Endothelial cell of umbilical vein (primary cell): ENCODE data around the gene IFITM10. TPM values are rescaled to one million over a fixed set of nuclear protein-coding genes. Genes with fewer than 3 reads are reported as not detected.

Experiments used
- BruUV-seq: library from RNA; stranded (reverse); fragments of 400-500 nt; replicated peaks from 2 replicates; lab custom pipeline; 2021; lab: Mats Ljungman, UMichigan
- CTCF ChIA-PET: fragments of 300-600, 350-600 bp; sonication (Branson Sonifier 250); formaldehyde crosslinking; loops from one replicate; lab custom pipeline; 2021; ENCODE audit warnings: antibody characterized with exemption, inconsistent platforms; lab: Charles Lee
- POLR2A ChIA-PET: fragments of 300-600, 350-600 bp; sonication (Branson Sonifier 250); formaldehyde crosslinking; loops from one replicate; lab custom pipeline; 2021; ENCODE audit warnings: antibody characterized with exemption, inconsistent platforms; lab: Charles Lee
- DNase-seq: peaks from one replicate; pipeline ENCODE4 v3.0.0-alpha.2; 2011; ENCODE audit warnings: low read depth, low spot score
- FAIRE-seq: peaks from 2 replicates; lab custom pipeline; 2011; peaks lifted over from hg19 to GRCh38; lab: Jason Lieb, UNC
- H2AFZ ChIP-seq: 2 replicates; pipeline ENCODE4 v1.6.0; 2012; ENCODE audit warnings: low read depth, low read length, control low read depth, inconsistent platforms
- H3K27ac ChIP-seq: 2 replicates; pipeline ENCODE4 v1.5.1; 2011; ENCODE audit warnings: low read depth, mild to moderate bottlenecking, control low read depth, low read length, moderate library complexity; ENCODE audit not compliant: insufficient read depth
- H3K27me3 ChIP-seq, 2 experiments: 2 replicates each; pipeline versions ENCODE4 v1.6.0 to v1.6.1; 2011; ENCODE audit warnings: low read length in 2 of 2, mixed read lengths in 1 of 2; ENCODE audit not compliant: control insufficient read depth in 2 of 2, insufficient read depth in 2 of 2
- H3K36me3 ChIP-seq, 2 experiments: 2 replicates in 1 of 2; 3 replicates in 1 of 2; pipeline ENCODE4 v1.5.1; 2011; ENCODE audit warnings: low read length in 2 of 2, mild to moderate bottlenecking in 1 of 2, moderate library complexity in 1 of 2; ENCODE audit not compliant: control insufficient read depth in 2 of 2, insufficient read depth in 2 of 2; ENCODE audit errors: extremely low read depth in 1 of 2
- H3K4me1 ChIP-seq: 3 replicates; pipeline ENCODE4 v1.5.1; 2011; ENCODE audit warnings: mild to moderate bottlenecking, low read length; ENCODE audit not compliant: control insufficient read depth, insufficient read depth; ENCODE audit errors: extremely low read depth
- H3K4me2 ChIP-seq: 2 replicates; pipeline ENCODE4 v1.6.1; 2011; ENCODE audit warnings: low read length, control low read depth, mixed read lengths; ENCODE audit not compliant: insufficient read depth
- H3K4me3 ChIP-seq, 3 experiments: fragments of 200-600 bp in 1 of 3; sonication (generic), shearing (Covaris generic) in 1 of 3; replicated peaks in 1 of 3; 2 replicates each; pipeline ENCODE4 v1.5.1; 2011 to 2016; ENCODE audit warnings: control low read depth in 3 of 3, low read length in 3 of 3, mild to moderate bottlenecking in 2 of 3, inconsistent platforms in 1 of 3, low read depth in 1 of 3, moderate library complexity in 1 of 3; ENCODE audit not compliant: insufficient read depth in 1 of 3
- H3K79me2 ChIP-seq: 2 replicates; pipeline ENCODE4 v1.6.0; 2012; ENCODE audit warnings: low read length, inconsistent platforms; ENCODE audit not compliant: control insufficient read depth, insufficient read depth
- H3K9ac ChIP-seq: replicated peaks from 2 replicates; pipeline ENCODE3; 2011; ENCODE audit warnings: low read length, control low read depth; ENCODE audit not compliant: insufficient read depth; ENCODE audit errors: extremely low read depth
- H3K9me1 ChIP-seq: replicated peaks from 3 replicates; pipeline ENCODE4 v1.6.0; 2011; ENCODE audit warnings: mild to moderate bottlenecking, low read length; ENCODE audit not compliant: control insufficient read depth, insufficient read depth; ENCODE audit errors: extremely low read depth
- H3K9me3 ChIP-seq: replicated peaks from 2 replicates; pipeline ENCODE4 v1.5.1; 2012; ENCODE audit warnings: low read length, inconsistent platforms; ENCODE audit not compliant: control insufficient read depth, insufficient read depth
- H4K20me1 ChIP-seq: replicated peaks from 2 replicates; pipeline ENCODE3; 2011; ENCODE audit warnings: mild to moderate bottlenecking, low read length; ENCODE audit not compliant: control insufficient read depth, insufficient read depth; ENCODE audit errors: extremely low read depth
- EZH2 ChIP-seq: IDR thresholded peaks from 2 replicates; pipeline ENCODE4 v1.6.1; 2012; ENCODE audit warnings: borderline replicate concordance, low read depth, mild to moderate bottlenecking, moderate library complexity, low read length, inconsistent platforms; ENCODE audit not compliant: severe bottlenecking
- FOS ChIP-seq: IDR thresholded peaks from 2 replicates; pipeline ENCODE4 v1.6.1; 2011; ENCODE audit warnings: mild to moderate bottlenecking, low read length, moderate library complexity, borderline replicate concordance; ENCODE audit not compliant: insufficient read depth
- GATA2 ChIP-seq: IDR thresholded peaks from 2 replicates; pipeline ENCODE4 v1.7.0; 2011; ENCODE audit warnings: low read depth, mild to moderate bottlenecking, moderate library complexity, mixed read lengths, low read length; ENCODE audit not compliant: insufficient read length, insufficient read depth
- JUN ChIP-seq: IDR thresholded peaks from 2 replicates; pipeline ENCODE4 v1.6.1; 2011; ENCODE audit warnings: borderline replicate concordance, low read depth; ENCODE audit not compliant: insufficient read length, insufficient read depth
- MYC ChIP-seq: IDR thresholded peaks from one replicate; pipeline ENCODE4 v1.6.1; 2011; ENCODE audit warnings: mild to moderate bottlenecking, low read depth, low read length
- POLR2A ChIP-seq: IDR thresholded peaks from 2 replicates; pipeline ENCODE4 v1.6.1; 2012; ENCODE audit warnings: low read depth, mild to moderate bottlenecking, control low read depth, low read length
- POLR2AphosphoS5 ChIP-seq: IDR thresholded peaks from 2 replicates; pipeline ENCODE4 v1.6.1; 2012; ENCODE audit warnings: low read depth, mild to moderate bottlenecking, control low read depth, low read length, moderate library complexity; ENCODE audit not compliant: insufficient read depth
- dilution Hi-C: fragments of 300-500 bp; cut with MboI; formaldehyde crosslinking; loops from one replicate; pipeline ENCODE4 v1.15.0; 2019; ENCODE audit warnings: low sequenced_read_pairs; ENCODE audit not compliant: extremely low pct_ligation_motif_present
- intact Hi-C: fragments of 100-400 bp; cut with micrococcal nuclease; formaldehyde crosslinking; loops from one replicate; pipeline ENCODE4 v1.10.0; 2022
- polyA plus RNA-seq, 4 experiments: library from polyadenylated mRNA; depleted of rRNA in 3 of 4; stranded (reverse) in 3 of 4; unstranded in 1 of 4; fragments of >200 nt; gene quantifications; 2 replicates each; pipeline versions ENCODE4 v1.2.1 to v1.2.3, GENCODE V29; 2011 to 2012; ENCODE audit warnings: missing spikeins in 1 of 4
- total RNA-seq: library from RNA; stranded (reverse); gene quantifications from 2 replicates; pipeline ENCODE4 v1.2.3, GENCODE V29; 2021
- TF ChIP-seq, protein P1 (sequence below): IDR thresholded peaks from 2 replicates; pipeline ENCODE4 v1.6.1; 2011; ENCODE audit not compliant: insufficient read depth, insufficient read length
- TF ChIP-seq, protein P2 (sequence below), 2 donors: IDR thresholded peaks; 1 replicate in 1 of 2; 2 replicates in 1 of 2; pipeline ENCODE4 v1.5.1; 2011; ENCODE audit warnings: low read length in 2 of 2, mild to moderate bottlenecking in 2 of 2, moderate library complexity in 2 of 2, control low read depth in 1 of 2, inconsistent platforms in 1 of 2, low read depth in 1 of 2; ENCODE audit not compliant: insufficient read depth in 1 of 2; ENCODE audit errors: extremely low read depth in 1 of 2

The IFITM10 gene
- total and polyA plus RNA-seq, 2 donors (not counting 3 experiments of a cell fraction or from before 2014, with no cell fraction given), result 0.04 to 0.66 TPM

GRCh38 chr11:1793081-1793480 lies 42.7 kb upstream of the IFITM10 start:
- TF ChIP-seq, protein P1, sequence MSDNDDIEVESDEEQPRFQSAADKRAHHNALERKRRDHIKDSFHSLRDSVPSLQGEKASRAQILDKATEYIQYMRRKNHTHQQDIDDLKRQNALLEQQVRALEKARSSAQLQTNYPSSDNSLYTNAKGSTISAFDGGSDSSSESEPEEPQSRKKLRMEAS, result no peak
- no peak for TF ChIP-seq JUN
- CTCF ChIA-PET, result interaction anchor here (0.9 kb wide), 1 partner anchor 40 kb away, joined by 3 read pairs; no protein-coding TSS in a partner anchor
- BruUV-seq, result no TSS peak
- dilution Hi-C loops, result no loop called here
- Histone ChIP-seq H3K4me2 (no peak overlapping the region), H3K79me2 (no peaks in the 10 kb centered on the region), H3K27me3 (peaks cover 0 to 9% of the 10 kb centered on the region in 2 experiments), H3K4me3 (no peak overlapping the region), H3K9ac (no peak overlapping the region), H2AFZ (no peak overlapping the region), H3K4me1 (no peaks in the 10 kb centered on the region), H3K36me3 (no peaks in the 10 kb centered on the region), H3K27ac (no peak overlapping the region), H3K9me1 (no peaks in the 10 kb centered on the region), H4K20me1 (no peaks in the 10 kb centered on the region), H3K9me3 (no peaks in the 10 kb centered on the region)
- no peak for FAIRE-seq
- POLR2A ChIA-PET, result no interaction called here
- intact Hi-C loops, result no loop called here
- no peak for DNase-seq

GRCh38 chr11:1792461-1792860 lies 42.1 kb upstream of the IFITM10 start:
- Histone ChIP-seq H3K9me1 (no peaks in the 10 kb centered on the region), H3K9ac (no peak overlapping the region), H3K79me2 (no peaks in the 10 kb centered on the region), H3K9me3 (no peaks in the 10 kb centered on the region), H4K20me1 (no peaks in the 10 kb centered on the region), H3K36me3 (no peaks in the 10 kb centered on the region), H3K27me3 (peaks cover 0 to 9% of the 10 kb centered on the region in 2 experiments), H3K4me3 (no peak overlapping the region), H3K27ac (no peak overlapping the region), H2AFZ (no peak overlapping the region), H3K4me2 (no peak overlapping the region), H3K4me1 (no peaks in the 10 kb centered on the region)
- dilution Hi-C loops (no loop called here), intact Hi-C loops (no loop called here)
- no TSS peak for BruUV-seq
- no peak for TF ChIP-seq GATA2
- no peak for TF ChIP-seq POLR2A
- no peak for TF ChIP-seq JUN
- no peak for TF ChIP-seq MYC
- TF ChIP-seq, protein P2, sequence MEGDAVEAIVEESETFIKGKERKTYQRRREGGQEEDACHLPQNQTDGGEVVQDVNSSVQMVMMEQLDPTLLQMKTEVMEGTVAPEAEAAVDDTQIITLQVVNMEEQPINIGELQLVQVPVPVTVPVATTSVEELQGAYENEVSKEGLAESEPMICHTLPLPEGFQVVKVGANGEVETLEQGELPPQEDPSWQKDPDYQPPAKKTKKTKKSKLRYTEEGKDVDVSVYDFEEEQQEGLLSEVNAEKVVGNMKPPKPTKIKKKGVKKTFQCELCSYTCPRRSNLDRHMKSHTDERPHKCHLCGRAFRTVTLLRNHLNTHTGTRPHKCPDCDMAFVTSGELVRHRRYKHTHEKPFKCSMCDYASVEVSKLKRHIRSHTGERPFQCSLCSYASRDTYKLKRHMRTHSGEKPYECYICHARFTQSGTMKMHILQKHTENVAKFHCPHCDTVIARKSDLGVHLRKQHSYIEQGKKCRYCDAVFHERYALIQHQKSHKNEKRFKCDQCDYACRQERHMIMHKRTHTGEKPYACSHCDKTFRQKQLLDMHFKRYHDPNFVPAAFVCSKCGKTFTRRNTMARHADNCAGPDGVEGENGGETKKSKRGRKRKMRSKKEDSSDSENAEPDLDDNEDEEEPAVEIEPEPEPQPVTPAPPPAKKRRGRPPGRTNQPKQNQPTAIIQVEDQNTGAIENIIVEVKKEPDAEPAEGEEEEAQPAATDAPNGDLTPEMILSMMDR (IDR thresholded peaks at IDR 0.05; ENCODE audit: extremely low read depth in 1 of 2, insufficient read depth in 1 of 2, low read depth in 1 of 2, low read length in 2 of 2), result no peak
- no peak for TF ChIP-seq POLR2AphosphoS5
- TF ChIP-seq, protein P1, result no peak
- TF ChIP-seq EZH2, result no peak
- TF ChIP-seq FOS, result no peak
- ChIA-PET CTCF (interaction anchor here (0.9 kb wide), 1 partner anchor 98 kb away, joined by 3 read pairs; no protein-coding TSS in a partner anchor), POLR2A (interaction anchor here (0.6 kb wide), 1 partner anchor 25 kb away, joined by 3 read pairs; no protein-coding TSS in a partner anchor)
- FAIRE-seq (no peak), DNase-seq (no peak)
